Thyroid gland (tissue), 4 donors: Measurements from ENCODE around the gene TUBA3C. TPM values are rescaled to one million over a fixed set of nuclear protein-coding genes. Genes with fewer than 3 reads are reported as not detected.

ENCODE experiments used
- DNase-seq, 2 donors: peaks; one replicate each; pipeline ENCODE4 v3.0.0-alpha.2; 2019
- H3K27ac ChIP-seq, 3 donors: fragments of 200-600 bp; sonication (generic); 1 replicate in 2 of 3; 2 replicates in 1 of 3; pipeline ENCODE4 v1.5.1; 2016 to 2019; ENCODE audit warnings: mild to moderate bottlenecking in 1 of 3, moderate library complexity in 1 of 3
- H3K27me3 ChIP-seq: fragments of 200-600 bp; sonication (generic); one replicate; pipeline ENCODE4 v1.5.1; 2019
- H3K36me3 ChIP-seq, 2 donors: fragments of 200-600 bp; sonication (generic); one replicate each; pipeline ENCODE4 v1.5.1; 2016 to 2019
- H3K4me1 ChIP-seq, 2 donors: fragments of 200-600 bp; sonication (generic); one replicate each; pipeline ENCODE4 v1.5.1; 2017 to 2019
- H3K4me3 ChIP-seq, 3 donors: fragments of 200-600 bp; sonication (generic); replicated peaks in 1 of 3; 1 replicate in 2 of 3; 2 replicates in 1 of 3; pipeline ENCODE4 v1.5.1; 2016; ENCODE audit warnings: mild to moderate bottlenecking in 1 of 3
- H3K9me3 ChIP-seq: fragments of 200-600 bp; sonication (generic); one replicate; pipeline ENCODE4 v1.5.1; 2017
- CTCF ChIP-seq, 6 experiments: fragments of 200-600 bp in 3 of 6; fragments of 450-650 bp in 3 of 6; sonication (generic) in 3 of 6; IDR thresholded peaks; one replicate each; pipeline ENCODE4 v1.5.1; 2016 to 2019; ENCODE audit warnings: antibody characterized with exemption in 6 of 6, mild to moderate bottlenecking in 2 of 6, inconsistent platforms in 1 of 6, moderate library complexity in 1 of 6
- POLR2A ChIP-seq, 2 donors: fragments of 450-650 bp; IDR thresholded peaks; one replicate each; pipeline ENCODE4 v1.6.1; 2017; ENCODE audit warnings: antibody characterized with exemption in 2 of 2, mild to moderate bottlenecking in 2 of 2, moderate library complexity in 1 of 2
- WGBS, 2 donors: methylation state at CpG; one replicate each; pipeline ENCODE4 v1.1.5; 2017; 5-methylcytosine and 5-hydroxymethylcytosine counted together
- intact Hi-C: fragments of 100-400 bp; cut with DNase I; formaldehyde crosslinking; loops from one replicate; pipeline ENCODE4 v1.15.1; 2023
- total RNA-seq, 4 donors: library from RNA; depleted of rRNA; stranded (reverse); fragments of >200 nt; gene quantifications; one replicate each; pipeline ENCODE4 v1.2.3, GENCODE V29; 2016

TUBA3C gene
- total RNA-seq, 4 donors from 2014 or later, result 0.33 to 0.94 TPM; not detected in 2

- 65 to 77% methylated on average over 6 to 9 of the region's 9 CpGs for WGBS, 2 donors
- H3K4me1 ChIP-seq, result no peaks in the 10 kb centered on the region
- intact Hi-C loops, result no loop called here
- no peaks in the 10 kb centered on the region for H3K27me3 ChIP-seq
- DNase-seq, result no peak
- H3K27ac ChIP-seq, result no peak overlapping the region
- TF ChIP-seq POLR2A (IDR thresholded peaks at IDR 0.05), result no peak
- no peak for TF ChIP-seq CTCF (IDR thresholded peaks at IDR 0.05)
- H3K4me3 ChIP-seq, result no peak overlapping the region
- H3K9me3 ChIP-seq, result no peaks in the 10 kb centered on the region
- H3K36me3 ChIP-seq, result no peaks in the 10 kb centered on the region
These were observed 9.5 kb downstream of the TUBA3C start for GRCh38 chr13:19172007-19172646.

GRCh38 chr13:19171563-19171962, 10.1 kb downstream of the TUBA3C start:
- Histone ChIP-seq H3K27me3 (no peaks in the 10 kb centered on the region), H3K4me1 (no peaks in the 10 kb centered on the region), H3K27ac (no peak overlapping the region), H3K9me3 (no peaks in the 10 kb centered on the region), H3K36me3 (no peaks in the 10 kb centered on the region), H3K4me3 (no peak overlapping the region)
- TF ChIP-seq CTCF (IDR thresholded peaks at IDR 0.05), result no peak
- no peak for TF ChIP-seq POLR2A (IDR thresholded peaks at IDR 0.05)
- WGBS, 2 donors, result 82 to 84% methylated on average over 7 of the region's 7 CpGs
- no peak for DNase-seq
- intact Hi-C loops, result no loop called here

- 59 to 71% methylated on average over 3 to 4 of the region's 4 CpGs for whole genome bisulfite sequencing, 2 donors
- H3K4me3 ChIP-seq, result no peak overlapping the region
- intact Hi-C loops, result no loop called here
- no peak for DNase-seq
- TF ChIP-seq POLR2A (IDR thresholded peaks at IDR 0.05), result no peak
- TF ChIP-seq CTCF (IDR thresholded peaks at IDR 0.05), result no peak
- no peak overlapping the region for H3K27ac ChIP-seq
- no peaks in the 10 kb centered on the region for H3K36me3 ChIP-seq
- H3K27me3 ChIP-seq, result no peaks in the 10 kb centered on the region
- H3K4me1 ChIP-seq, result no peaks in the 10 kb centered on the region
- H3K9me3 ChIP-seq, result no peaks in the 10 kb centered on the region
These were observed 11.6 kb downstream of the TUBA3C start for GRCh38 chr13:19169991-19170390.

- DNase-seq, result no peak
- H3K9me3 ChIP-seq, result no peaks in the 10 kb centered on the region
- H3K4me3 ChIP-seq, result no peak overlapping the region
- H3K36me3 ChIP-seq, result no peaks in the 10 kb centered on the region
- TF ChIP-seq POLR2A (IDR thresholded peaks at IDR 0.05) (no peak), CTCF (IDR thresholded peaks at IDR 0.05) (no peak)
- H3K27ac ChIP-seq, result no peak overlapping the region
- H3K4me1 ChIP-seq, result no peaks in the 10 kb centered on the region
- intact Hi-C loops, result no loop called here
- no peaks in the 10 kb centered on the region for H3K27me3 ChIP-seq
- WGBS, 2 donors, result 63 to 85% methylated on average over 2 to 3 of the region's 3 CpGs
These were observed 12.1 kb downstream of the TUBA3C start for GRCh38 chr13:19169496-19169895.

- Histone ChIP-seq H3K9me3 (no peaks in the 10 kb centered on the region), H3K4me3 (no peak overlapping the region), H3K36me3 (no peaks in the 10 kb centered on the region), H3K4me1 (no peaks in the 10 kb centered on the region), H3K27me3 (no peaks in the 10 kb centered on the region), H3K27ac (no peak overlapping the region)
- TF ChIP-seq POLR2A (IDR thresholded peaks at IDR 0.05) (no peak), CTCF (IDR thresholded peaks at IDR 0.05) (no peak)
- DNase-seq, result no peak
- 83 to 86% methylated on average over 1 to 5 of the region's 5 CpGs for WGBS, 2 donors
- intact Hi-C loops, result no loop called here
These were observed 20.3 kb downstream of the TUBA3C start for GRCh38 chr13:19161308-19161707.
